ENCODE data around the gene SPATS2.

The SPATS2 gene

DNA sequence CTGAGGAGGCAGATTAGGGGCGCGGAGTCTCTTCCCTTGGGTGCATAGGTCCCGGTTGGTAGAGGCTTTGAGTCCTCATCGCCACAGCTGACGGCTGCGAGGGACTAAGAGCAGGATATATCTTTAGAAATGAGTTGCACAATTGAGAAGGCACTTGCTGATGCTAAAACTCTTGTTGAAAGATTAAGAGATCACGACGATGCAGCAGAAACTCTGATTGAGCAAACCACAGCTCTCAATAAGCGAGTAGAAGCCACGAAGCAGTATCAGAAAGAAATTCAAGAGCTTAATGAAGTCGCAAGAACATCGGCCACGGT lies 22.1 kb downstream of the SPATS2 start:
- no peak overlapping the region for H3K4me3 ChIP-seq (ENCODE audit: low read length)
- TF ChIP-seq, protein P1, sequence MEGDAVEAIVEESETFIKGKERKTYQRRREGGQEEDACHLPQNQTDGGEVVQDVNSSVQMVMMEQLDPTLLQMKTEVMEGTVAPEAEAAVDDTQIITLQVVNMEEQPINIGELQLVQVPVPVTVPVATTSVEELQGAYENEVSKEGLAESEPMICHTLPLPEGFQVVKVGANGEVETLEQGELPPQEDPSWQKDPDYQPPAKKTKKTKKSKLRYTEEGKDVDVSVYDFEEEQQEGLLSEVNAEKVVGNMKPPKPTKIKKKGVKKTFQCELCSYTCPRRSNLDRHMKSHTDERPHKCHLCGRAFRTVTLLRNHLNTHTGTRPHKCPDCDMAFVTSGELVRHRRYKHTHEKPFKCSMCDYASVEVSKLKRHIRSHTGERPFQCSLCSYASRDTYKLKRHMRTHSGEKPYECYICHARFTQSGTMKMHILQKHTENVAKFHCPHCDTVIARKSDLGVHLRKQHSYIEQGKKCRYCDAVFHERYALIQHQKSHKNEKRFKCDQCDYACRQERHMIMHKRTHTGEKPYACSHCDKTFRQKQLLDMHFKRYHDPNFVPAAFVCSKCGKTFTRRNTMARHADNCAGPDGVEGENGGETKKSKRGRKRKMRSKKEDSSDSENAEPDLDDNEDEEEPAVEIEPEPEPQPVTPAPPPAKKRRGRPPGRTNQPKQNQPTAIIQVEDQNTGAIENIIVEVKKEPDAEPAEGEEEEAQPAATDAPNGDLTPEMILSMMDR (conservative IDR thresholded peaks at IDR 0.05; ENCODE audit: low read length): no peak
- DNase-seq (ENCODE audit: low read depth): no peak

DNA sequence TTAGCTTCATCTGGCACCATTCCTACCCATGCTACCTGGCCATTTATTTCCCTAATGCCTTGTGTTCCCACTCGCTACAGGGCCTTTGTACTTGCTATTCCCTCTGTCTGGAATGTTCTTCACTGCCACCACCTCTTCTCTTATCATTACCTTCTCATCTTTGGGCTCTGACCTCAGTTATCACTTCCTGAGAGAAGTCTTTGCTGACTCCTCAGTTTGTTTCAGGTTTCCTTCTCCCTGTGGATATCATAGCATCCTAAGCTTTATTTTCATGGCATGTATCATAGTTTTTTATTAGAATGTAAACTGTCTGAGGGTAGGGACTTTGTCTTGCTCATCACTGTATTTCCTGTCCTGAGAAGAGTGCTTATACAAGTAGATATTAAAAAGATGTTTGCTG lies 29.7 kb downstream of the SPATS2 start:
- TF ChIP-seq, protein P1 (conservative IDR thresholded peaks at IDR 0.05; ENCODE audit: low read length): no peak
- no peak overlapping the region for H3K4me3 ChIP-seq (ENCODE audit: low read length)
- DNase-seq (ENCODE audit: low read depth): no peak

DNA sequence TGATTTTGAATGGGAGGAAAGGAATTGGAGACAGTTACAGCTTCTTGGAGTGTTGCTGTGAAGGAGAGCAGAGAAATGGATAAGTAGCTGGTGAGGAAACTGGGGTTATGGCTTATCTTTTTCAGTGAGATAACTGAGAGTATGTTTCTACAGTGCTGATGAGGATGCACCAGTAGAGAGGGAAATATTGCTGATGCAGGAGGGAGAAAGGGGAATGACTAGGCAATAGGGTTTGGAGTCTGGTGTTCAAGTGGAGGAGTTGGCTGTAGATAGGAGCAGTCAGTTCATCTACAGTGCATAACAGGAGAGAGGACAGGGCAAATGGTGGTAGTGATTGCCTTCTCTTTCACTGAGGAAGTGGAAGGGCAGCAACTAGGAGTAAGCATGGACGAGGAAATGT lies 33.0 kb downstream of the SPATS2 start:
- TF ChIP-seq, protein P1 (conservative IDR thresholded peaks at IDR 0.05; ENCODE audit: low read length): no peak
- no peak overlapping the region for H3K4me3 ChIP-seq (ENCODE audit: low read length)
- DNase-seq (ENCODE audit: low read depth): no peak

DNA sequence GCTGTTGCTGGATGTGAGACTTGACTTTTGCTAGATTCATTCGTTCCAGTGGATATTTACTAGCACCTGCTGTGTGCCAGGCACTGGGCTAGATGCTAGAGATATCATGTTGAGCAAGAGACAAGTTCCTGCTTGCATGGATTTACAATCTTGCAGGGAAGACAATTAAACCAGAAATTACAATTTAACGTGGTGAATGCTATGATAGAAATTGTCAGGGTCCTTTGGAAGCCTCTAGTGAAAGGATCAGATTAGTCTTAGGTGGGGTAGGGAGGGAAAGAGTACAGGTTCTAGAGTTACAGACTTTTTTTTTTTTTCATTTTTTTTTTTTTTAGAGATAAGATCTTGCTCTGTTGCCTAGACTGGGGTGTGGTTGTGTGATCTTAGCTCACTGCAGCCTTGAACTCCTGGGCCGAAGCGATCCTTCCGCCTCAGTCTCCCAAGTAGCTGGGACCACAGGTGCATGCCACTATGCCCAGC lies 36.7 kb downstream of the SPATS2 start:
- no peak for DNase-seq (ENCODE audit: low read depth)
- no peak overlapping the region for H3K4me3 ChIP-seq (ENCODE audit: low read length)
- TF ChIP-seq, protein P1 (conservative IDR thresholded peaks at IDR 0.05; ENCODE audit: low read length): no peak

DNA sequence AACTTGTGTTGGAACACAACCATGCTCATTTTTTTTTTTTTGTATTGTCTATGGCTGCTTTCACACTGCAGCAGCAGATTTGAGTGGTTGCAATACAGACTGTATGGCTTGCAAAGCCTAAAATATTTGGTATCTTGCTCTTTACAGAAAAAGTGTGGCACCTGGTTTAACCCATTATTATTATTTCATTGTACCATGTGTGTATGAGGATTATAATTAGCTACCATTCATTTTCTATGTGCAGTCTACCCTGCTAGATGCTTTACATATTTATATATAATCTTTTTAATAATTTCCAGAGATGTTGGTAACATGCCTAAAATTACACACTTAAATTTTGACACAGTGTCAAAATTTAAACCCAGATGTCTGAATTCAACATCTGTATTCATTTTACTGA lies 37.7 kb downstream of the SPATS2 start:
- TF ChIP-seq, protein P1 (conservative IDR thresholded peaks at IDR 0.05; ENCODE audit: low read length): no peak
- no peak overlapping the region for H3K4me3 ChIP-seq (ENCODE audit: low read length)
- DNase-seq (ENCODE audit: low read depth): no peak

DNA sequence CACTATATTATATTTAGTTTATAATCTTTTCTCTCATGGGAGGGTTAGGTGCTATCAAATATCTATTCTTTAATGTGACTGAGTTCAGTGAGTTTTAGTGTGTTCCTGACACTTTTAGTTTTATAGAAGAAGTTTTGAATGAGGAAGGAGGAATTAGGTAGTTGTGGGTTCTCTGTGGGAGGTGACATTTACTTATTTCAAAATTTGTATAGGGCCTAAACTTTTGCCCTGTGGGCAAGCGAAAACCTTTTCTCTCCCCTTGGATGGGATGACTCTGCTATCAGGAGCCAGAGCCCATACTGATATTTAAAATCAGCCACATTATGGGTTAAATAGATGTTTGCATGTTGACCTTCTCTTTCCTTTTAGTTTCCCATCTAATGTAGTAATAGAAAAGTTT lies 43.6 kb downstream of the SPATS2 start:
- DNase-seq (ENCODE audit: low read depth): no peak
- TF ChIP-seq, protein P1 (conservative IDR thresholded peaks at IDR 0.05; ENCODE audit: low read length): no peak

DNA sequence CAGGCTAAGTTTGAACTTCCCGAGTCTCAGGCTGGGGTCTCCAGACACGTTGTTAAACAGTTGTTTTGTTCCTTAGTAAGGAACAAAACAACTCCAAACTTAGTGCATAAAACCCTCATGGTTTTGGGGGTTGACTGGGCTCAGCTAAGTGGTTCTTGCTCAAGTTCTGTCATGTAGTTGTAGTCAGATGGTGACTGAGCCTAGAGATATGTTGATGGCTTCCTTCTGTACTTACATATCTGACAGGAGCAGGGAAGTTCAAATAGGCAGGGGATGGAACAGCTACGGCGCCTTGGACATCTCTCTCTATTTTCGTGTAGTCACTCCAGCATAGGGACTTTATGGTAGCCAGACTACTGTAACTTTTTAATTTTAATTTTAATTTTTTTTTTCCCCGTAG lies 45.7 kb downstream of the SPATS2 start:
- TF ChIP-seq, protein P1 (conservative IDR thresholded peaks at IDR 0.05; ENCODE audit: low read length): no peak
- DNase-seq (ENCODE audit: low read depth): peak; percentile 29
- no peak overlapping the region for H3K4me3 ChIP-seq (ENCODE audit: low read length)

More for the DNA sequence above, 43.6 kb downstream of the SPATS2 start:
- H3K4me3 ChIP-seq (ENCODE audit: low read length): no peak overlapping the region
